Thyroid gland (tissue), 4 donors: ENCODE measurements around the gene EML4.

Experiments
- POLR2A ChIP-seq, 2 donors: fragments of 450-650 bp; IDR thresholded peaks; one replicate each; pipeline ENCODE4 v1.6.1; 2017; ENCODE audit warnings: antibody characterized with exemption in 2 of 2, mild to moderate bottlenecking in 2 of 2, moderate library complexity in 1 of 2
- TF ChIP-seq, protein P1 (sequence below), 6 experiments: fragments of 200-600 bp in 3 of 6; fragments of 450-650 bp in 3 of 6; sonication (generic) in 3 of 6; IDR thresholded peaks; one replicate each; pipeline ENCODE4 v1.5.1; 2016 to 2019; ENCODE audit warnings: antibody characterized with exemption in 6 of 6, mild to moderate bottlenecking in 2 of 6, inconsistent platforms in 1 of 6, moderate library complexity in 1 of 6

DNA sequence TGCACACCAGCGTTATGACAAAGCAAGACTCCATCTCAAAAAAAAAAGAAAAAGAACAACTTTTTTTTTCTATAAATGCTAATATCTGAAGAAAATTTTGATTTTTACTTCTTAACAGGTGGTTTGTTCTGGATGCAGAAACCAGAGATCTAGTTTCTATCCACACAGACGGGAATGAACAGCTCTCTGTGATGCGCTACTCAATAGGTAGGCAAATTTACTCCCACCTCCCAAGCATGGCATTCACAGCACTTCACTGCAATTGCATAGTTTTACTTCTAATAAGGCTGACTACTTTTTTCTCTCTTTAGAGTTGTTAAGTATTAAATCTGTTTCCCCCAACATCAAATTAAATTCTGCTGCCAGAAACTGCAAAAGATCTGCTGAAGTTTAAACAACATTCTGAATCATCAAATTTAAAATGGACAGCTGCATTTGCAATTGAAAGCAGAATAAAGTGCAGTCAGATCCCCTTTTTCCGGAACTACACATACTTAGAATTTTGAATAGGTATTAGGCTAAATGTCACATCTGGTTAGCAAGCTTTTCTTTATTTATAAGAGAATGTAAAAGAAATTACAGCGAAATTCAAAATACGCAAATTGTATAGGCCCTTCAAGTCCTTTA, 146.8 kb downstream of the EML4 start:
- no peak for TF ChIP-seq POLR2A (IDR thresholded peaks at IDR 0.05)
- TF ChIP-seq, protein P1, sequence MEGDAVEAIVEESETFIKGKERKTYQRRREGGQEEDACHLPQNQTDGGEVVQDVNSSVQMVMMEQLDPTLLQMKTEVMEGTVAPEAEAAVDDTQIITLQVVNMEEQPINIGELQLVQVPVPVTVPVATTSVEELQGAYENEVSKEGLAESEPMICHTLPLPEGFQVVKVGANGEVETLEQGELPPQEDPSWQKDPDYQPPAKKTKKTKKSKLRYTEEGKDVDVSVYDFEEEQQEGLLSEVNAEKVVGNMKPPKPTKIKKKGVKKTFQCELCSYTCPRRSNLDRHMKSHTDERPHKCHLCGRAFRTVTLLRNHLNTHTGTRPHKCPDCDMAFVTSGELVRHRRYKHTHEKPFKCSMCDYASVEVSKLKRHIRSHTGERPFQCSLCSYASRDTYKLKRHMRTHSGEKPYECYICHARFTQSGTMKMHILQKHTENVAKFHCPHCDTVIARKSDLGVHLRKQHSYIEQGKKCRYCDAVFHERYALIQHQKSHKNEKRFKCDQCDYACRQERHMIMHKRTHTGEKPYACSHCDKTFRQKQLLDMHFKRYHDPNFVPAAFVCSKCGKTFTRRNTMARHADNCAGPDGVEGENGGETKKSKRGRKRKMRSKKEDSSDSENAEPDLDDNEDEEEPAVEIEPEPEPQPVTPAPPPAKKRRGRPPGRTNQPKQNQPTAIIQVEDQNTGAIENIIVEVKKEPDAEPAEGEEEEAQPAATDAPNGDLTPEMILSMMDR (IDR thresholded peaks at IDR 0.05): no peak
